Measurements from ENCODE around the gene RGS14.
"Not testable (repeated sequence)": the region's sequence is repeated elsewhere in the genome, so short reads cannot be mapped to it uniquely, and the experiment has no call there.

Gene RGS14

DNA sequence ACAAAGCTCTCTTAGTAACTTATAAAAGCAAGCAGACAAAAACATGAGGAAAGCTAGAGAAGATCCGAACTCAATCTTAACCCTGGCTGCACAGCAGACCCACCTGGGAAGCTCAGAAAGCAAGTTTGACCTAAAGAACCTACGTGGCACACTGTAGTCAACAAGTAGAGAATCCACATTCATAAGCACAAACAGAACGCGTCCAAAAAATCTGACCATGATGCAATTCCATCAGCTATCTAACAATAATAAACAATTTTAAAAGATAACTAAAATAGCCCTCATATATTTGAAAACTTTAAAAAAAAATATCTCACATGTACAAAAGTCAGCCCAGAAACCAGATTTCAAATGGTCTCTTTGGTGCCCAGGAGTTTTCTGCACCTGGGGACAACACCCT is 10.9 kb upstream of the RGS14 start:
- DNase-seq (ENCODE audit: low read depth, low spot score) = no peak

DNA sequence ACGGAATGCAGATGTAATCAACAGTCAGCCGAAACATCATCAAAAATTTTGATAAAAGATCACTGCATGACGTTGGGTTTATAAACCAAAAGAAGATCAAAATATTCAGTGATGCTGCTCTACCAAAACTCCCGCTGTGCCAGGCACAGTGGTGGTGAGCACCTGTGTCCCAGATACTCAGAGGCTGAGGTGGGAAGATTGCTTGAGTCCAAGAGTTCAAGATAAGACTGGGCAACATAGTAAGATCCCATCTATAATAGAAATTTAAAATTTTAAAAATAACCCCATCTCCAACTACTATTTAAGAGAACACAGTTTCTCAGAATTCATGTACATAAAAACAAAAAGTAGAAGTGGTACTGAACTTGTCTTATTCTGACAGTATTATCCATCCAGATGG is 10.0 kb upstream of the RGS14 start:
- DNase-seq (ENCODE audit: low read depth, low spot score) = no peak

DNA sequence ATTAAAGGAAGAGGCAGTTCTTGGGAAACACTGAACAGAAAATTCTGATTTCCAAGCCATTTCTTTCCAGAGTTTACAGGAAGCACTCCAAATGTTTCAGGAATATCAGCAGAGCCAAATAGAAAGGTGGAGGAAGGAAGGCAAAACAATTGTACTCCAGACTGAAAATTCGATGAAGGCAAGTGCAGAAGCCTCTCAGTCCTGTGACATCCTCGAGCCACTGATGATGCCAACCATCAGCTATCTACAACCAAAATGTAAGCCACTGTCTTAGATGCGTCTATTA is 8.4 kb upstream of the RGS14 start:
- DNase-seq (ENCODE audit: low read depth, low spot score) = no peak

DNA sequence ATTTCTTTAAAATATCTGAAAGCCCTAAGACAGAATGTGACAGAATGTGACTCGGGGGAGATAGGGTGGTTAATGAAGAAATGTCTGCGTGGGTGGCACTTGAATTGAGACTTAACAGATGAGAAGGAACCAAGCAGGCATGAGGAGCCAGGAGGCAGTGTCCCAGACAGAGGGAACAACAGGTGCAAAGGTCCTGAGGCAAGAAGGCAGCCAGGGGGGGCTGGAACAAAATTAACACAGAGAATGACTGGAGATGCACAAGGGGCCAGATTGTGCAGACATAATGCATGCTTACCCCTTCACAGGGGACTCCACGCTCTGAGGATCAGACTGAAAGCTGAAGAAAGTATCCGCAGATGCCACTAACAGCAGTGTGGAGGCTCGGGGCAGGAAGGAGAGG is 8.0 kb upstream of the RGS14 start:
- DNase-seq (ENCODE audit: low read depth, low spot score) = no peak

GRCh38 chr5:177350776-177351391 is 6.8 kb upstream of the RGS14 start:
- DNase-seq (ENCODE audit: low read depth, low spot score) = no peak

- peak; percentile 98 for DNase-seq (ENCODE audit: low read depth, low spot score)
Measured at GRCh38 chr5:177351392-177352329, 6.1 kb upstream of the RGS14 start, which contains the start of gene LMAN2. LMAN2 (minus strand) TSS chr5:177351668; CDS start chr5:177351647, 21 bp downstream.

DNA sequence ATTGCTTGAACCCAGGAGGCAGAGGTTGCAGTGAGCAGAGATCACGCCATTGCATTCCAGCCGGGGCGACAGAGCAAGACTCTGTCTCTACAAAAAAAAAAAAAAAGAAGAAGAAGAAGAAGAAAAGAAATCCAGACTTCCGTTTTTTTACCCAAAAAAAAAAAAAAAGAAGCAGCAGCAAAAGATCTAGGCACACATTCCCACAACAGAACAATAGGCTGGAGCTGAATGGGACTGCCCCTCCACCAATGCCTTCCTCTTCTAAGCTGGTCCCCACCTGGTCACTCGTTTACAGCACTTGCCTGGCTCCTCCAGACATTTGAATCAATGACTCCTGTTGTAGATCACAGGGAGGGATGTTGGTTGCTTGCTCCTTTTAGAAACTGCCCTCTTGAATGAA is 4.6 kb upstream of the RGS14 start:
- no peak for DNase-seq (ENCODE audit: low read depth, low spot score)

DNA sequence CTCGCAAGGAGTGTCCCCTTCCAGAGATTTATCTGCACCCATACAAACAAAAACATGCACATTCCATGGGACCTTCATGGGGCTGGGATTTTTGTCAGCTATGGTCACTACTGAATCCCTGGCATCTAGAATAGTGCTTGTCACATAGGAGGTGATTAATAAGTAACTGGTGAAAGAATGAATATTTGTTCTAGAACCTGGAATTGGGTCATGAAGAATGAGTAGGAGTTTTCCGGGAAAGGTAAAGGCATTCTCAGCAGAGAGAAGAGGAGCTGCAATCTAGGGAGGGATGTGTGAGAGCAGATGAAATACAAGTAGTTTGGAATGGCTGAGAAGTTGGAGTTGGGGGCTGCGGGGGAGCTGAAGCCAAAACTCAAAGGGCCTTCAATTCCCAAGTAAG is 3.5 kb upstream of the RGS14 start:
- DNase-seq (ENCODE audit: low read depth, low spot score) = no peak

DNA sequence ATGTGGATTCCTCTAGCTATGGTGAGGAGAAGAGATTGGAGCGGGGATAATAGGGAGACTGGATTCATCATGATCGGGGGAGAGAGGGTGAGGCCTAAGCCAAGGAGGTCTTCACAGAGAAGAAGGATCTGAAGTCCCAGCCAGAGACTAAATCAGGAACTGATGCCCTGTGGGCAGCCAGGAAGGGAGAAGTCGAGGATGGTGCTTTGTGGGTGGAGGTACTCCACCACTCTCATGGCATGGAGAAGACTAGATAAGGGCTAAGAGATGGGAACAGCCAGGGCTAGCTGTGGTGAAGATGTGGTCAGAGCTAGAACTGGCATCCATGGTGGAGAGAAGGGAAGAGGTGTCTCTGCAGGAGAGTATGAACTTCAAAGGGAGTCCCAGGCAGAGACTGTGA is 3.0 kb upstream of the RGS14 start:
- no peak for DNase-seq (ENCODE audit: low read depth, low spot score)

DNA sequence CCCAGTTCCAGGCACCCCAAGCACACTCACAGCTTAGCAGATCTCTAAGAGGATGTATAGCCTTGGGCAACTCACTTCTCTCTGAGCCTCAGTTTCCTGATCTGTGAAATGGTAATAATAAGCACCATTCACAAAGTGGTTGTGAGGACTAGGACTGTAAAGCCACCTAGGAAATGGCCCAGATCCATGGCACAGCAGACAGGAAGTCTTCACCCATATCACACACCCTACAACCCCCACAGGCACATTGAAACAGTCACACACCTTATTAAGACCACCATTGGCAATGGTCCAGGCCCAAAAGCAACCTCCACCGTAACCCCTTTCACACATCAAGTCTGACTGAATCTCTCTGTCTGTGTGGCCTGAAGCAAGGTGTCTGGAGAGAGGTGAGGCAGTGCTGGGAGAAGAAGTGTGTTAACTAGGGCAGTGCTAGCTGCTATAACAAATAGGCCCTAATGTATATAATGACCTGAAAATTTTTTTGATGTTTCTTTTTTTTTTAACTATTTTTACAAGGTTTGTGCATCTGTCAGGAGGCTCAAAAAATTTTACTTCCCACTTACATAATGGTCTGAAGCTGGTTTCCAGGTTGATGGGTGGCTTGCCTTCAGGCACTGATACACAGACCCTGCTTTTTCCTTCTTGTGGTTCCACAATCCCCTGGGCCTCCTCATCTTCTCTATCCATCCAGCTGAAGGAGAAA is 2.4 kb upstream of the RGS14 start:
- no peak for DNase-seq (ENCODE audit: low read depth, low spot score)

DNA sequence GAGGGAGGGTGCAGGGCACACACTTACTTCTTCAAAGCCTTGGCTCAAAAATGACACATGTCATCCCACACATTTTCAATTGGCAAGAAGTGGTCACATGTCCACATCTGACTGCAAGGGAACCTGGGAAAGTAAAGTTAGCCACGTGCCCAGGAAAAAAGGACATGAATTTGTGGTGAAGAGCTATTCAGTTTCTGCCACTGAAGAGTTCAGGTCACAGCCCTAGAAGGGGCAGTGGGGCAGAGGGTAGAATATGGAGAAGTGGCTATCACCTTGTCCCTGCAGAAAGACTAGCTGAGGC is 1.9 kb upstream of the RGS14 start:
- no peak for DNase-seq (ENCODE audit: low read depth, low spot score)

GRCh38 chr5:177356746-177357145 is 978 bp upstream of the RGS14 start:
- no peak for DNase-seq (ENCODE audit: low read depth, low spot score)

- no peak for DNase-seq (ENCODE audit: low read depth, low spot score)
Measured at GRCh38 chr5:177357146-177357458, 622 bp upstream of the RGS14 start.

DNA sequence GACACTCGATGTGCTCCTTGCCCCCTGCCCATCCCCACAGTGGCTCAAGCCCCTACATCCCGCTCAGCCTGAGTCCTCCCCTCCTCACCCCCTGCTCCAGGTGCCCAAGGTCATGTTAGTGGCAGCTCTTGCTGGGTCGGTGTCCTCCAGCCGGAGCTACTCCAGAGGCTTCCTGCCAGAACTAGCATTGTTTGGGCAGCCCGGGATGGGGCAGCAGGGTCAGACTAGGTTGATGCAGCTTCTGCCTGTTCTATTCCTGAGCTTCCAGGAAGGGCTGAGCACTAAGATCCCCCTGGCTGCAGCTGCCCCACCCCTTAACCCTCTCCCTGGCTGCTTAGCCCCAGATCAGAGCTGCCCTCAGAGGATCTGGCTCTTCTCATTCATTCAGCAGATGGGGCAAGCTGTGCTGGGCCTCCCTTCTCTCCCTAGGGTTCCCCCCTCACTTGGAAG is 671 bp downstream of the RGS14 start:
- no peak for DNase-seq (ENCODE audit: low read depth, low spot score)

GRCh38 chr5:177359451-177359851 is 1.7 kb downstream of the RGS14 start:
- no peak for DNase-seq (ENCODE audit: low read depth, low spot score)

- no peak for DNase-seq (ENCODE audit: low read depth, low spot score)
Measured at GRCh38 chr5:177359860-177360259, 2.1 kb downstream of the RGS14 start.

DNA sequence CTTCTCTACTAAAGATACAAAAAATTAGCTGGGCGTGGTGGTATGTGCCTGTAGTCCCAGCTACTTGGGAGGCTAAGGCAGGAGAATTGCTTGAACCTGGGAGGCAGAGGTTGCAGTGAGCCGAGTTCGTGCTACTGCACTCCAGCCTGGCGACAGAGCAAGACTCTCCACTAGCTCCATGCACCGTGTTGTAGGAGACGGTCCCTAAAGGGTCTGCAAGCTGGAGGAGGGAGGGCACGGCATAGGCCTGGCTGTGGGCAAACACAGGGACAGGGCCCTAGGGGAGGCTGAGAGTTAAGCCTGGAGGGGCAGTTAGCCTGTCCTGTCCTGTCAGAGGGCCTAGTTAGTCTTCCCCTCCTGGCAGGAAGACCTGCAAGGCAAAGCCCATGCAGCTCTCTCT is 3.0 kb downstream of the RGS14 start:
- not testable (repeated sequence) for DNase-seq (ENCODE audit: low read depth, low spot score)

DNA sequence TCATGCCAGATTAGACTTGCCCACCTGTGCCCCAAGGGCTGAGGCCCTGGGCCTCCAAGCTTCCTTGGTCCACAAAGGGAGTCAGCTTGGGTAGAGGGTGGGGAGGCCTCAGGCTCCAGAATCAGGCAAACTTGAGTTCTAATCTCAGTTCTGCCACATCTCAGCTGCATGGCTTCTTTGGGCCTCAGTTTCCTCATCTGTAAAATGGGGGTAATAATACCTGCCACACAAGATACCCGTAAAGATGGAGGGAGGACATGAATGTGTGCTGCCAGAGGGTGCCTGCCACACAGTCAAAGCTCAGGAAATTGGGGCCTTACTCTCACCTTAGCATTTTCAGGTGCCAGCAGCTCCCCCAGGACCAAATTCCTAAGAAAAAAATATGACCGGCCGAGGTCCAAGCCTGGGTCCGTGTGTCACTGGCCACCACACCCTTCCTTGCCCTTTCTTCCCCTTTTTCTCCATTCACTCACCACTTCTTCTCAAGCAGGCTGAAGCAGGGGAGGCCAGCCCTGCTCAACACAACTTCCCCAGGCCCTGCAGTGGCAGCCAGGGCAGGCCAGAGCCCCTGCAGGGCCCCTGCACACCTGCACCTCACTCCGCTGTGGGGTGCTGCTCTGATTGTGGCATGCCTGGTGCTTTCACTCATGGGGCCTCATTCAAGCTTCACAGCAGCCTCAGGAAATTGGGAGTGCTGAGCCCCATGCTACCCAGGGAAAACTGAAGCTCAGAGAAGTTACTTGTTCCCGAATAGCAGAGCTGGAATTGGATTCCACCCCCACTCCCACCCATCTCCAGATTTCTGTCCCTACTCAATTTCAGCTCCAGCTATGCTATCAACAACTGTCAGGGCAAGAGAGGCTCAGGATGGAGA is 3.9 kb downstream of the RGS14 start:
- DNase-seq (ENCODE audit: low read depth, low spot score) = no peak

- DNase-seq (ENCODE audit: low read depth, low spot score) = no peak
Measured at GRCh38 chr5:177362292-177362609, 4.5 kb downstream of the RGS14 start.

- peak; percentile 55 for DNase-seq (ENCODE audit: low read depth, low spot score)
Measured at GRCh38 chr5:177362610-177363507, 5.1 kb downstream of the RGS14 start.

DNA sequence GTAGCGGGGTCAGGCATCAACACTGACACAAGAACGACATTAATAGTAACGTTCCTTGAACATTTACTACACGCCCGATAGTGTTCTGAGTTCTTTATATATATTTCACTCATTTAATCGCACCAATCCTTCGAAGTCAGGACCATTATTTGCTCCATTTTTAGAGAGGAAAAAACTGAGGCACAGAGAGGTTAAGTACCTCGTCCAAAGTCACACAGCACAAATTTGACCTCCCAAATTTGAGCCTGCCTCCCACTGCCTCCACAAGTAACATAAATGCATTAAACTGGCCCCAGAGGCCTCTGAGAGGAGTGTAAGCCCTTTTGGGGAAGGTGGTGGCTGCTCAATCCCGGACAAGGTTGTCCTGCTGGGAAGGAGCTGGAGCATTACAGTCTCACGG is 5.8 kb downstream of the RGS14 start:
- no peak for DNase-seq (ENCODE audit: low read depth, low spot score)

Measured in astrocyte of the hippocampus (primary cell).